Lower leg skin (tissue), 4 donors: ENCODE measurements around the gene IKBKE. TPM values are rescaled to one million over a fixed set of nuclear protein-coding genes. Genes with fewer than 3 reads are reported as not detected.

Experiments
- DNase-seq, 2 donors: peaks; one replicate each; pipeline ENCODE4 v3.0.0-alpha.2; 2019; ENCODE audit warnings: low spot score in 2 of 2
- H3K4me3 ChIP-seq: fragments of 200-600 bp; sonication (generic); 2 replicates; pipeline ENCODE4 v1.5.1; 2017; ENCODE audit warnings: mild to moderate bottlenecking, low read depth; ENCODE audit not compliant: poor library complexity, severe bottlenecking
- POLR2A ChIP-seq, 2 donors: fragments of 450-650 bp; IDR thresholded peaks; one replicate each; pipeline ENCODE4 v1.6.1; 2016 to 2017; ENCODE audit warnings: antibody characterized with exemption in 2 of 2, mild to moderate bottlenecking in 1 of 2, moderate library complexity in 1 of 2
- WGBS, 2 donors: methylation state at CpG; one replicate each; pipeline ENCODE4 v1.1.5; 2018; 5-methylcytosine and 5-hydroxymethylcytosine counted together
- intact Hi-C: fragments of 100-400 bp; cut with DNase I; formaldehyde crosslinking; loops from one replicate; pipeline ENCODE4 v1.15.0; 2023; ENCODE audit warnings: low total_unique reads
- total RNA-seq, 4 donors: library from RNA; depleted of rRNA; stranded (reverse); fragments of >200 nt; gene quantifications; one replicate each; pipeline ENCODE4 v1.1.0, GENCODE V29; 2016
- TF ChIP-seq, protein P1 (sequence below), 3 donors: fragments of 450-650 bp; IDR thresholded peaks; one replicate each; pipeline ENCODE4 v1.5.1; 2016; ENCODE audit warnings: antibody characterized with exemption in 3 of 3, mild to moderate bottlenecking in 3 of 3, moderate library complexity in 2 of 3

IKBKE gene
- total RNA-seq, 4 donors from 2014 or later: 6.1 to 21.4 (median 12.2) TPM

DNA sequence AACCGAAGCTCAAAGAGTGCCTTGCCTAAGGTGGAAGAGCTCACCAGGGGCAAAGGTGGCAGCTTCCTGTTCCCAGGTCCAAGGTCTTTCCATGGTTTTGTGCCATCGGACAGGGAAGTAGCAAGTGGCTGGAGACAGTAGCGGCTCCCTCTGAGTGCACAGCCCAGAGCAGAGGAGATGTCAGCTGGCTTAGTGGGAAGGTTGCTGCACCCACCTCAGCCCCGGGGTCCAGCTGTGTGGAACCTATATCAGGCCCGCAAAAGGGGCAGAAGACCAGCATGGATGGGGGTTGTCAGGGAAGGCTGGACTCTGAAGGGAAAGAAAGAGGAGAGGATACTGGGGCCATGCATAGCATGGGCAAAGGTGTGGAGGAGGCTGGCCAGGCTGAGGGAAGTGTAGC, 6.8 kb downstream of the IKBKE start:
- no peak for TF ChIP-seq POLR2A (IDR thresholded peaks at IDR 0.05)
- TF ChIP-seq, protein P1, sequence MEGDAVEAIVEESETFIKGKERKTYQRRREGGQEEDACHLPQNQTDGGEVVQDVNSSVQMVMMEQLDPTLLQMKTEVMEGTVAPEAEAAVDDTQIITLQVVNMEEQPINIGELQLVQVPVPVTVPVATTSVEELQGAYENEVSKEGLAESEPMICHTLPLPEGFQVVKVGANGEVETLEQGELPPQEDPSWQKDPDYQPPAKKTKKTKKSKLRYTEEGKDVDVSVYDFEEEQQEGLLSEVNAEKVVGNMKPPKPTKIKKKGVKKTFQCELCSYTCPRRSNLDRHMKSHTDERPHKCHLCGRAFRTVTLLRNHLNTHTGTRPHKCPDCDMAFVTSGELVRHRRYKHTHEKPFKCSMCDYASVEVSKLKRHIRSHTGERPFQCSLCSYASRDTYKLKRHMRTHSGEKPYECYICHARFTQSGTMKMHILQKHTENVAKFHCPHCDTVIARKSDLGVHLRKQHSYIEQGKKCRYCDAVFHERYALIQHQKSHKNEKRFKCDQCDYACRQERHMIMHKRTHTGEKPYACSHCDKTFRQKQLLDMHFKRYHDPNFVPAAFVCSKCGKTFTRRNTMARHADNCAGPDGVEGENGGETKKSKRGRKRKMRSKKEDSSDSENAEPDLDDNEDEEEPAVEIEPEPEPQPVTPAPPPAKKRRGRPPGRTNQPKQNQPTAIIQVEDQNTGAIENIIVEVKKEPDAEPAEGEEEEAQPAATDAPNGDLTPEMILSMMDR (IDR thresholded peaks at IDR 0.05): no peak
- intact Hi-C loops: no loop called here
- DNase-seq: no peak
- 92 to 94% methylated on average over 5 of the region's 5 CpGs for WGBS, 2 donors
- no peak overlapping the region for H3K4me3 ChIP-seq

DNA sequence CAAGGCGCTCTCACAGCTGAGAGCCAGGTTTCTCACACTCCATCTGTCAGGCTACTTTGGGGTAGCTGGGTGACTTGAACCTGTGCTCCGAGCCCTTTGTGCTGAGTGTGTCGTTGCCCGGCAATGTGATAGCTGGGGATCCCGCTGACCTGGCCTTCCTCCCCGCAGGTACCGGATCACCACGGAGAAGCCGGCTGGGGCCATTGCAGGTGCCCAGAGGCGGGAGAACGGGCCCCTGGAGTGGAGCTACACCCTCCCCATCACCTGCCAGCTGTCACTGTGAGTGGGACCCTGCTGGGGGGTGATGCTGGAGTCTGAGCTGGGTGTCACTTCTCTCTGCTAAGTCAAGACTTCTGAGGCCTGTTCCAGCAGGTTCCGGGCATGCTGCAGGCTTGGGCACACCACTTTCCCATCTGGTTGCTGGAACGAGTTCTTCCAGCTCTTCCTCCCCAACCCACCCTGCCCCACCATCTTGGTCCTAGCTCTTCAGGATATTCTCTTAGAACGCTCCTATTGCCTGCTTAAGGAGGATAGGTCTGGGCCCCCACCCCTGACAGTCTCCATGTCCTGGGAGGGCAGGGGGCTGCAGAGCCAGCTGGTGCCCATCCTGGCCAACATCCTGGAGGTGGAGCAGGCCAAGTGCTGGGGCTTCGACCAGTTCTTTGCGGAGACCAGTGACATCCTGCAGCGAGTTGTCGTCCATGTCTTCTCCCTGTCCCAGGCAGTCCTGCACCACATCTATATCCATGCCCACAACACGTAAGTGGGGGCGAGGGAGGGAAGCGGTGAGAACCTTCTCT, 7.5 kb downstream of the IKBKE start:
- 80 to 84% methylated on average over 16 to 21 of the region's 21 CpGs for WGBS, 2 donors
- intact Hi-C loops: no loop called here
- no peak overlapping the region for H3K4me3 ChIP-seq
- DNase-seq: no peak
- no peak for TF ChIP-seq POLR2A (IDR thresholded peaks at IDR 0.05)
- TF ChIP-seq, protein P1 (IDR thresholded peaks at IDR 0.05): no peak

DNA sequence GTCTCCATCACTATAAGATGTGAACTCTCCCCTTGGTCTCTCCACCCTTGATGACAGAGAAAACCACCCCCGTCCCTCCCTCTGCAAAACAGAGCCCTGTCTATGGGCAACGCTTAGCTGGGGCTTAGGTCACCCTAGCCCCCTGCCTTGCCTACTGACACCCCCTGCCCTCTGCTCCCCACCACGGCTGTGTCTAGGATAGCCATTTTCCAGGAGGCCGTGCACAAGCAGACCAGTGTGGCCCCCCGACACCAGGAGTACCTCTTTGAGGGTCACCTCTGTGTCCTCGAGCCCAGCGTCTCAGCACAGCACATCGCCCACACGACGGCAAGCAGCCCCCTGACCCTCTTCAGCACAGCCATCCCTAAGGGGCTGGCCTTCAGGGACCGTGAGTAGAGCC, 8.5 kb downstream of the IKBKE start:
- no peak for DNase-seq
- 88 to 95% methylated on average over 11 of the region's 11 CpGs for WGBS, 2 donors
- no peak overlapping the region for H3K4me3 ChIP-seq
- intact Hi-C loops: no loop called here
- no peak for TF ChIP-seq POLR2A (IDR thresholded peaks at IDR 0.05)
- TF ChIP-seq, protein P1 (IDR thresholded peaks at IDR 0.05): no peak

DNA sequence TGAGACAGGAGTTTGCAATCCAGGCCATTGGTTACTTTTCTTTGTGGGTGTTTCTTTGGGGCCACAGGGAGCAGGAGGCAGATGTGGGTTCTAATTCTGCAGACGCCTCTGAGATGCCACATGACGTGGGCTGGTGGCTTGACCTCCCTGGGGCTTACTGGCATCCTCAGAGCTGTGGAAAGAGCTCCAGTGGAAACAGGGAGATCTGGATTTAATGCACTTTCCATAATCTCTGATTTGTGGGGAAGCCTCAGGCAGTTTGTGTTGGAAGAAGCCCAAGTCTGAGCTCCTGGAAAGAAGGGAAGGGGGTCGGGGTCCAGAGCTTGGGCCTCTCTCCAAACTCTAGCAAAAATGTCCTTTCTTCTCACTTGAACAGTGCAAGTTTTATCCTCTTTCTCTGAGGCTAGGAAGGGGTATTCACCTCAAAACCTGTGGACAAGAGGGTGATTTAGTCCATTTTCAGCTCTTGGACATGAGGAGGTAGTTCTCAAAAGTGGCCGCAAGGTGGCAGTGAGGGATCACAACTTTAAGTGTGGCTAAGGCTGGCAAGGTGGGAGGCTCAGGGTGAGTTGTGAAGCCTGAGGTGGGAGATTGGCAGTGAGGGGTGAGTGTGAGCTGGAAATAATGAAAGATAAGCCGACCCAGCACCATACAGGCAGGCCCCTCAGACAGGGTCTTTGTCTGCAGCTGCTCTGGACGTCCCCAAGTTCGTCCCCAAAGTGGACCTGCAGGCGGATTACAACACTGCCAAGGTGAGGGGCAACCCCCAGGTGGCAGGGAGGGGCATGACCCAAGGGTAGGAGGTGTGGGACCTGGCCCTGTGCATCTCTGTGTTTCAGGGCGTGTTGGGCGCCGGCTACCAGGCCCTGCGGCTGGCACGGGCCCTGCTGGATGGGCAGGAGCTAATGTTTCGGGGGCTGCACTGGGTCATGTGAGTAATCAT, 9.2 kb downstream of the IKBKE start:
- TF ChIP-seq POLR2A (IDR thresholded peaks at IDR 0.05): no peak
- TF ChIP-seq, protein P1 (IDR thresholded peaks at IDR 0.05): no peak
- H3K4me3 ChIP-seq: no peak overlapping the region
- DNase-seq: peak in 1 of 2 donors; percentile 75
- WGBS, 2 donors: 69 to 82% methylated on average over 14 of the region's 14 CpGs
- intact Hi-C loops: loop anchor here (10.0 kb wide), 1 partner anchor 435 kb away; no protein-coding TSS in a partner anchor

DNA sequence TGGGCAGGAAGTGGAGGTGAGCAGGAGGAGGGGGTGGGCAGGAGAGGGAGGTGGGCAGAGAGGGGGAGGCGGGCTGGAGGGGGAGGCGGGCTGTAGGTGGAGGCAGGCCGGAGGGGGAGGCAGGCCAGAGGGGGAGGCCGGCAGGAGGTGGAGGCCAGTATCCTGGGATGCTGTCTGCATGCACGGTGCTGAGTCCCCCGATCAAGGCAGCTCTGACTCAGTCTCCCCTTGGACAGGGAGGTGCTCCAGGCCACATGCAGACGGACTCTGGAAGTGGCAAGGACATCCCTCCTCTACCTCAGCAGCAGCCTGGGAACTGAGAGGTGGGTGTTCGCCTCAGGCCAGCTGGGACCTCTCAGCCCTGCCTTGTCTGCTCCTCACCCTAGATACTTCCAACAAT, 9.9 kb downstream of the IKBKE start:
- intact Hi-C loops: loop anchor here (10.0 kb wide), 1 partner anchor 435 kb away; no protein-coding TSS in a partner anchor
- TF ChIP-seq POLR2A (IDR thresholded peaks at IDR 0.05): no peak
- TF ChIP-seq, protein P1 (IDR thresholded peaks at IDR 0.05): no peak
- WGBS, 2 donors: 91 to 93% methylated on average over 7 to 8 of the region's 8 CpGs

More for the DNA sequence above, 9.9 kb downstream of the IKBKE start:
- no peak overlapping the region for H3K4me3 ChIP-seq
- no peak for DNase-seq
